Breast epithelium (tissue), 4 donors: Measurements from ENCODE around the gene CXCL8. TPM values are rescaled to one million over a fixed set of nuclear protein-coding genes. Genes with fewer than 3 reads are reported as not detected.
A peak's percentile ranks its signal among the peaks of the same experiment; 100 is the strongest.

Source experiments
- DNase-seq, 2 donors: peaks; one replicate each; pipeline ENCODE4 v3.0.0-alpha.2; 2019; ENCODE audit warnings: low spot score in 2 of 2
- H3K27ac ChIP-seq, 2 donors: fragments of 200-600 bp; sonication (generic) in 1 of 2; one replicate each; pipeline ENCODE4 v1.5.1; 2016 to 2019; ENCODE audit warnings: mild to moderate bottlenecking in 1 of 2
- H3K27me3 ChIP-seq, 2 donors: fragments of 200-600 bp; sonication (generic) in 1 of 2; one replicate each; pipeline versions ENCODE4 v1.5.1 to v1.6.0; 2017 to 2019; ENCODE audit warnings: control low read depth in 1 of 2, mild to moderate bottlenecking in 1 of 2
- H3K36me3 ChIP-seq: fragments of 200-600 bp; one replicate; pipeline ENCODE4 v1.5.1; 2019
- H3K4me1 ChIP-seq, 2 donors: fragments of 200-600 bp; sonication (generic); one replicate each; pipeline ENCODE4 v1.5.1; 2016 to 2019; ENCODE audit warnings: control low read depth in 1 of 2
- H3K4me3 ChIP-seq, 3 donors: fragments of 200-600 bp; sonication (generic); 1 replicate in 2 of 3; 2 replicates in 1 of 3; pipeline ENCODE4 v1.5.1; 2016 to 2019; ENCODE audit warnings: mild to moderate bottlenecking in 3 of 3, moderate library complexity in 2 of 3
- H3K9me3 ChIP-seq, 2 donors: fragments of 200-600 bp; sonication (generic) in 1 of 2; one replicate each; pipeline ENCODE4 v1.5.1; 2016 to 2019; ENCODE audit warnings: control low read depth in 1 of 2
- CTCF ChIP-seq, 3 donors: fragments of 450-650 bp; IDR thresholded peaks; one replicate each; pipeline ENCODE4 v1.5.1; 2016 to 2017; ENCODE audit warnings: antibody characterized with exemption in 3 of 3, mild to moderate bottlenecking in 3 of 3, moderate library complexity in 3 of 3
- POLR2A ChIP-seq: fragments of 450-650 bp; IDR thresholded peaks from one replicate; pipeline ENCODE4 v1.6.1; 2016; ENCODE audit warnings: antibody characterized with exemption, mild to moderate bottlenecking, moderate library complexity
- POLR2AphosphoS5 ChIP-seq, 3 donors: sonication (generic); formaldehyde crosslinking; IDR thresholded peaks; one replicate each; pipeline ENCODE4 v1.6.1; 2017; ENCODE audit warnings: antibody characterized with exemption in 3 of 3
- intact Hi-C: fragments of 100-400 bp; cut with DNase I; formaldehyde crosslinking; loops from one replicate; pipeline ENCODE4 v1.15.1; 2023; ENCODE audit warnings: low total_unique reads
- total RNA-seq, 3 donors: library from RNA; depleted of rRNA; stranded (reverse); fragments of >200 nt; gene quantifications; one replicate each; pipeline ENCODE4 v1.1.0, GENCODE V29; 2016

Gene CXCL8
- total RNA-seq, 3 donors from 2014 or later: 0.64 to 33.7 (median 2.6) TPM

GRCh38 chr4:73698217-73698616, 42.2 kb upstream of the CXCL8 start:
- Histone ChIP-seq H3K4me3 (no peak overlapping the region), H3K4me1 (no peaks in the 10 kb centered on the region), H3K27ac (peak overlapping the region; percentile 56 to 63), H3K36me3 (no peaks in the 10 kb centered on the region), H3K9me3 (no peaks in the 10 kb centered on the region), H3K27me3 (no peaks in the 10 kb centered on the region)
- peak in 1 of 2 donors; percentile 80 for DNase-seq
- intact Hi-C loops: no loop called here
- no peak for TF ChIP-seq POLR2A
- no peak for TF ChIP-seq CTCF (IDR thresholded peaks at IDR 0.05)
- TF ChIP-seq POLR2AphosphoS5 (IDR thresholded peaks at IDR 0.05): peak in 1 of 3 donors; percentile 40

GRCh38 chr4:73701116-73701515, 39.3 kb upstream of the CXCL8 start:
- no peak overlapping the region for H3K27ac ChIP-seq
- DNase-seq: no peak
- H3K4me1 ChIP-seq: no peaks in the 10 kb centered on the region
- intact Hi-C loops: no loop called here
- no peak for TF ChIP-seq CTCF (IDR thresholded peaks at IDR 0.05)
- no peak for TF ChIP-seq POLR2A
- TF ChIP-seq POLR2AphosphoS5 (IDR thresholded peaks at IDR 0.05): no peak
- no peaks in the 10 kb centered on the region for H3K9me3 ChIP-seq
- H3K4me3 ChIP-seq: no peak overlapping the region
- no peaks in the 10 kb centered on the region for H3K36me3 ChIP-seq
- H3K27me3 ChIP-seq: no peaks in the 10 kb centered on the region

GRCh38 chr4:73702796-73703287, 37.5 kb upstream of the CXCL8 start:
- Histone ChIP-seq H3K27ac (no peak overlapping the region), H3K9me3 (no peaks in the 10 kb centered on the region), H3K4me1 (no peaks in the 10 kb centered on the region), H3K4me3 (no peak overlapping the region), H3K27me3 (no peaks in the 10 kb centered on the region), H3K36me3 (no peaks in the 10 kb centered on the region)
- DNase-seq: no peak
- TF ChIP-seq CTCF (IDR thresholded peaks at IDR 0.05) (no peak), POLR2A (no peak), POLR2AphosphoS5 (IDR thresholded peaks at IDR 0.05) (no peak)
- intact Hi-C loops: no loop called here

GRCh38 chr4:73703320-73703719, 37.0 kb upstream of the CXCL8 start:
- intact Hi-C loops: no loop called here
- no peaks in the 10 kb centered on the region for H3K27me3 ChIP-seq
- no peaks in the 10 kb centered on the region for H3K36me3 ChIP-seq
- TF ChIP-seq CTCF (IDR thresholded peaks at IDR 0.05) (no peak), POLR2A (no peak), POLR2AphosphoS5 (IDR thresholded peaks at IDR 0.05) (no peak)
- no peak for DNase-seq
- H3K9me3 ChIP-seq: no peaks in the 10 kb centered on the region
- no peaks in the 10 kb centered on the region for H3K4me1 ChIP-seq
- no peak overlapping the region for H3K4me3 ChIP-seq
- no peak overlapping the region for H3K27ac ChIP-seq

GRCh38 chr4:73704314-73705055, 35.9 kb upstream of the CXCL8 start:
- Histone ChIP-seq H3K9me3 (no peaks in the 10 kb centered on the region), H3K27ac (peak overlapping the region; percentile 6 to 50), H3K4me1 (no peaks in the 10 kb centered on the region), H3K4me3 (no peak overlapping the region), H3K36me3 (no peaks in the 10 kb centered on the region), H3K27me3 (no peaks in the 10 kb centered on the region)
- DNase-seq: peak in 1 of 2 donors; percentile 71
- peak; percentile 60 to 93 (median 70) for TF ChIP-seq POLR2AphosphoS5 (IDR thresholded peaks at IDR 0.05)
- no peak for TF ChIP-seq POLR2A
- intact Hi-C loops: no loop called here
